Measurements from ENCODE around the gene TRPC1.

The TRPC1 gene

GRCh38 chr3:142846779-142847577 lies 123.1 kb downstream of the TRPC1 start:
- DNase-seq, result no peak

GRCh38 chr3:142849148-142849547 lies 125.3 kb downstream of the TRPC1 start:
- DNase-seq, result no peak

GRCh38 chr3:142850395-142851023 lies 126.7 kb downstream of the TRPC1 start:
- DNase-seq, result peak; percentile 12

GRCh38 chr3:142852009-142852408 lies 128.2 kb downstream of the TRPC1 start:
- DNase-seq, result no peak

- DNase-seq, result no peak
Observed at GRCh38 chr3:142853270-142854168, 129.7 kb downstream of the TRPC1 start.

GRCh38 chr3:142857056-142857455 lies 133.2 kb downstream of the TRPC1 start:
- DNase-seq, result no peak
